ENCODE results near the gene PDIA5. TPM values are rescaled to one million over a fixed set of nuclear protein-coding genes. Genes with fewer than 3 reads are reported as not detected.

Gene PDIA5
- total and polyA plus RNA-seq, 11 donors = 3.3 to 16.3 (median 6.4) TPM

GRCh38 chr3:123054109-123054778, 12.6 kb upstream of the PDIA5 start:
- TF ChIP-seq POLR2A (IDR thresholded peaks at IDR 0.05) (no peak), CTCF (IDR thresholded peaks at IDR 0.05) (no peak)
- 48 to 69% (median 66%) methylated on average over 5 of the region's 5 CpGs for WGBS, 4 donors
- no peak for ATAC-seq

GRCh38 chr3:123054931-123055330, 11.9 kb upstream of the PDIA5 start:
- no peaks in the 10 kb centered on the region for H3K9me3 ChIP-seq
- intact Hi-C loops (cut with DNase I) = no loop called here
- TF ChIP-seq POLR2A (IDR thresholded peaks at IDR 0.05) = no peak
- no peak for TF ChIP-seq CTCF (IDR thresholded peaks at IDR 0.05)
- DNase-seq (no peak), ATAC-seq (no peak)
- H3K27ac ChIP-seq = peak overlapping the region in 1 of 12 donors; percentile 18
- WGBS, 4 donors = 81 to 88% (median 83%) methylated on average over 4 of the region's 4 CpGs
- peaks cover 0 to 6% (median 0%) of the 10 kb centered on the region in 12 donors for H3K4me1 ChIP-seq
- H3K36me3 ChIP-seq = no peaks in the 10 kb centered on the region
- no peak overlapping the region for H3K4me3 ChIP-seq
- no peaks in the 10 kb centered on the region for H3K27me3 ChIP-seq

More at GRCh38 chr3:123054109-123054778, 12.6 kb upstream of the PDIA5 start:
- H3K36me3 ChIP-seq = no peaks in the 10 kb centered on the region
- H3K4me1 ChIP-seq = peaks cover 0 to 9% (median 0%) of the 10 kb centered on the region in 12 donors
- intact Hi-C loops (cut with DNase I) = no loop called here
- DNase-seq = no peak
- H3K27me3 ChIP-seq = no peaks in the 10 kb centered on the region
- peak overlapping the region in 1 of 12 donors; percentile 40 for H3K27ac ChIP-seq
- H3K9me3 ChIP-seq = no peaks in the 10 kb centered on the region
- H3K4me3 ChIP-seq = no peak overlapping the region

- TF ChIP-seq POLR2A (IDR thresholded peaks at IDR 0.05) = no peak
- intact Hi-C loops (cut with DNase I) = no loop called here
- ATAC-seq = no peak
- peak overlapping the region in 1 of 12 donors; percentile 18 for H3K27ac ChIP-seq
- no peak overlapping the region for H3K4me3 ChIP-seq
- no peaks in the 10 kb centered on the region for H3K36me3 ChIP-seq
- H3K27me3 ChIP-seq = no peaks in the 10 kb centered on the region
- H3K9me3 ChIP-seq = no peaks in the 10 kb centered on the region
- no peak for DNase-seq
- peaks cover 0 to 6% (median 0%) of the 10 kb centered on the region in 12 donors for H3K4me1 ChIP-seq
- WGBS, 4 donors = 65 to 76% (median 71%) methylated on average over 5 of the region's 5 CpGs
Observed at GRCh38 chr3:123055352-123055751, 11.5 kb upstream of the PDIA5 start.

GRCh38 chr3:123058505-123058904, 8.3 kb upstream of the PDIA5 start:
- ATAC-seq (no peak), DNase-seq (no peak)
- intact Hi-C loops (cut with DNase I) = no loop called here
- TF ChIP-seq CTCF (IDR thresholded peaks at IDR 0.05) (no peak), POLR2A (IDR thresholded peaks at IDR 0.05) (no peak)
- Histone ChIP-seq H3K27ac (no peak overlapping the region), H3K9me3 (no peaks in the 10 kb centered on the region), H3K27me3 (no peaks in the 10 kb centered on the region), H3K4me1 (peaks cover 0 to 6% (median 0%) of the 10 kb centered on the region in 12 donors), H3K36me3 (no peaks in the 10 kb centered on the region), H3K4me3 (no peak overlapping the region)
- 87 to 97% (median 97%) methylated on average over 5 of the region's 5 CpGs for WGBS, 4 donors

- DNase-seq (no peak), ATAC-seq (no peak)
- TF ChIP-seq POLR2A (IDR thresholded peaks at IDR 0.05) = no peak
- TF ChIP-seq CTCF (IDR thresholded peaks at IDR 0.05) = no peak
- H3K27ac ChIP-seq = no peak overlapping the region
- H3K4me3 ChIP-seq = no peak overlapping the region
- intact Hi-C loops (cut with DNase I) = loop anchor here in 1 of 10 donors (10.0 kb wide), 1 partner anchor 195 kb away; no protein-coding TSS in a partner anchor
- H3K36me3 ChIP-seq = no peaks in the 10 kb centered on the region
- peaks cover 0 to 1% (median 0%) of the 10 kb centered on the region in 12 donors for H3K4me1 ChIP-seq
- H3K9me3 ChIP-seq = no peaks in the 10 kb centered on the region
- H3K27me3 ChIP-seq = no peaks in the 10 kb centered on the region
Observed at GRCh38 chr3:123060054-123060453, 6.8 kb upstream of the PDIA5 start.

Measured in heart left ventricle (tissue), 16 donors.